SK-N-SH treated with all-trans-retinoic acid at 6 μM for 48 hours (cell line): ENCODE data around the gene KIF6.

Experiments
- ATAC-seq: fragments of 200-7000 bp; cut with Tn5 transposase; 3 replicates; pipeline ENCODE4 v1.9.1; 2020; ENCODE audit warnings: mild to moderate bottlenecking, moderate library complexity
- ARNTL ChIP-seq: fragments of 450-650 bp; formaldehyde crosslinking; IDR thresholded peaks from 2 replicates; pipeline ENCODE4 v1.5.0; 2020; ENCODE audit warnings: low read depth, mild to moderate bottlenecking, moderate library complexity, borderline replicate concordance
- BACH2 ChIP-seq: fragments of 250-450 bp; sonication (Bioruptor Pico); IDR thresholded peaks from 2 replicates; pipeline ENCODE4 v1.9.0; 2021; ENCODE audit warnings: mild to moderate bottlenecking, borderline replicate concordance
- CSDC2 ChIP-seq: fragments of 250-450 bp; sonication (Bioruptor Pico); IDR thresholded peaks from 2 replicates; pipeline ENCODE4 v1.5.0; 2020; ENCODE audit warnings: mild to moderate bottlenecking, moderate library complexity
- CSRNP3 ChIP-seq: fragments of 250-450 bp; sonication (Bioruptor Pico); IDR thresholded peaks from 2 replicates; pipeline ENCODE4 v1.5.1; 2021; ENCODE audit warnings: mild to moderate bottlenecking, moderate library complexity
- GLIS3 ChIP-seq: fragments of 250-450 bp; sonication (Bioruptor Pico); IDR thresholded peaks from 2 replicates; pipeline ENCODE4 v1.5.0; 2020; ENCODE audit warnings: mild to moderate bottlenecking, moderate library complexity
- ISL1 ChIP-seq: fragments of 250-450 bp; sonication (Bioruptor Pico); IDR thresholded peaks from 2 replicates; pipeline ENCODE4 v2.1.2; 2022; ENCODE audit warnings: mild to moderate bottlenecking, moderate library complexity
- OSR1 ChIP-seq: fragments of 250-450 bp; sonication (Bioruptor Pico); IDR thresholded peaks from 2 replicates; pipeline ENCODE4 v1.8.0; 2022; ENCODE audit warnings: moderate library complexity, mild to moderate bottlenecking, inconsistent platforms
- PPARA ChIP-seq: fragments of 250-450 bp; sonication (Bioruptor Pico); IDR thresholded peaks from 2 replicates; pipeline ENCODE4 v1.5.0; 2020; ENCODE audit warnings: mild to moderate bottlenecking, borderline replicate concordance
- SNAI2 ChIP-seq: fragments of 250-450 bp; sonication (Bioruptor Pico); IDR thresholded peaks from 2 replicates; pipeline ENCODE4 v1.5.0; 2020; ENCODE audit warnings: mild to moderate bottlenecking, moderate library complexity
- TCF4 ChIP-seq: fragments of 250-450 bp; sonication (Bioruptor Pico); IDR thresholded peaks from 2 replicates; pipeline ENCODE4 v1.8.0; 2021; ENCODE audit warnings: mild to moderate bottlenecking, moderate library complexity, borderline replicate concordance
- TOX ChIP-seq: fragments of 250-450 bp; sonication (Bioruptor Pico); IDR thresholded peaks from 2 replicates; pipeline ENCODE4 v1.8.0; 2021; ENCODE audit warnings: mild to moderate bottlenecking, moderate library complexity, borderline replicate concordance
- ZC3H10 ChIP-seq: fragments of 250-450 bp; sonication (Bioruptor Pico); IDR thresholded peaks from 2 replicates; pipeline ENCODE4 v1.5.1; 2021; ENCODE audit warnings: mild to moderate bottlenecking, moderate library complexity
- ZFP3 ChIP-seq: fragments of 250-450 bp; sonication (Bioruptor Pico); IDR thresholded peaks from 2 replicates; pipeline ENCODE4 v1.5.0; 2020; ENCODE audit warnings: mild to moderate bottlenecking, moderate library complexity
- ZFP30 ChIP-seq: fragments of 450-650 bp; formaldehyde crosslinking; IDR thresholded peaks from 2 replicates; pipeline ENCODE4 v1.5.0; 2022; ENCODE audit warnings: mild to moderate bottlenecking, moderate library complexity
- ZNF565 ChIP-seq: fragments of 450-650 bp; formaldehyde crosslinking; conservative IDR thresholded peaks from 2 replicates; pipeline ENCODE4 v1.5.0; 2020; ENCODE audit warnings: low read depth, mild to moderate bottlenecking, moderate library complexity
- TF ChIP-seq, protein P1 (sequence below): fragments of 250-450 bp; sonication (Bioruptor Pico); IDR thresholded peaks from 2 replicates; pipeline ENCODE4 v1.8.0; 2021; ENCODE audit warnings: low read depth, mild to moderate bottlenecking, moderate library complexity, borderline replicate concordance
- TF ChIP-seq, protein P2 (sequence below): fragments of 250-450 bp; sonication (Bioruptor Pico); IDR thresholded peaks from 2 replicates; pipeline ENCODE4 v1.5.0; 2020; ENCODE audit warnings: mild to moderate bottlenecking, moderate library complexity

KIF6 gene

GRCh38 chr6:39407446-39407993, 317.7 kb downstream of the KIF6 start:
- no peak for ATAC-seq
- no peak for TF ChIP-seq PPARA (CRISPR knock-in tag)
- no peak for TF ChIP-seq BACH2 (CRISPR knock-in tag)
- no peak for TF ChIP-seq SNAI2
- no peak for TF ChIP-seq ZFP3
- no peak for TF ChIP-seq CSRNP3 (CRISPR knock-in tag)
- TF ChIP-seq ZC3H10 (CRISPR knock-in tag): no peak
- TF ChIP-seq OSR1 (CRISPR knock-in tag): no peak
- TF ChIP-seq ZFP30 (CRISPR knock-in tag): no peak
- no peak for TF ChIP-seq TCF4
- no peak for TF ChIP-seq CSDC2 (CRISPR knock-in tag)
- TF ChIP-seq ZNF565 (CRISPR knock-in tag): no peak
- TF ChIP-seq, protein P1, sequence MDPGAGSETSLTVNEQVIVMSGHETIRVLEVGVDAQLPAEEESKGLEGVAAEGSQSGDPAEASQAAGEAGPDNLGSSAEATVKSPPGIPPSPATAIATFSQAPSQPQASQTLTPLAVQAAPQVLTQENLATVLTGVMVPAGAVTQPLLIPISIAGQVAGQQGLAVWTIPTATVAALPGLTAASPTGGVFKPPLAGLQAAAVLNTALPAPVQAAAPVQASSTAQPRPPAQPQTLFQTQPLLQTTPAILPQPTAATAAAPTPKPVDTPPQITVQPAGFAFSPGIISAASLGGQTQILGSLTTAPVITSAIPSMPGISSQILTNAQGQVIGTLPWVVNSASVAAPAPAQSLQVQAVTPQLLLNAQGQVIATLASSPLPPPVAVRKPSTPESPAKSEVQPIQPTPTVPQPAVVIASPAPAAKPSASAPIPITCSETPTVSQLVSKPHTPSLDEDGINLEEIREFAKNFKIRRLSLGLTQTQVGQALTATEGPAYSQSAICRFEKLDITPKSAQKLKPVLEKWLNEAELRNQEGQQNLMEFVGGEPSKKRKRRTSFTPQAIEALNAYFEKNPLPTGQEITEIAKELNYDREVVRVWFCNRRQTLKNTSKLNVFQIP (CRISPR knock-in tag): no peak
- no peak for TF ChIP-seq TOX (CRISPR knock-in tag)
- TF ChIP-seq, protein P2, sequence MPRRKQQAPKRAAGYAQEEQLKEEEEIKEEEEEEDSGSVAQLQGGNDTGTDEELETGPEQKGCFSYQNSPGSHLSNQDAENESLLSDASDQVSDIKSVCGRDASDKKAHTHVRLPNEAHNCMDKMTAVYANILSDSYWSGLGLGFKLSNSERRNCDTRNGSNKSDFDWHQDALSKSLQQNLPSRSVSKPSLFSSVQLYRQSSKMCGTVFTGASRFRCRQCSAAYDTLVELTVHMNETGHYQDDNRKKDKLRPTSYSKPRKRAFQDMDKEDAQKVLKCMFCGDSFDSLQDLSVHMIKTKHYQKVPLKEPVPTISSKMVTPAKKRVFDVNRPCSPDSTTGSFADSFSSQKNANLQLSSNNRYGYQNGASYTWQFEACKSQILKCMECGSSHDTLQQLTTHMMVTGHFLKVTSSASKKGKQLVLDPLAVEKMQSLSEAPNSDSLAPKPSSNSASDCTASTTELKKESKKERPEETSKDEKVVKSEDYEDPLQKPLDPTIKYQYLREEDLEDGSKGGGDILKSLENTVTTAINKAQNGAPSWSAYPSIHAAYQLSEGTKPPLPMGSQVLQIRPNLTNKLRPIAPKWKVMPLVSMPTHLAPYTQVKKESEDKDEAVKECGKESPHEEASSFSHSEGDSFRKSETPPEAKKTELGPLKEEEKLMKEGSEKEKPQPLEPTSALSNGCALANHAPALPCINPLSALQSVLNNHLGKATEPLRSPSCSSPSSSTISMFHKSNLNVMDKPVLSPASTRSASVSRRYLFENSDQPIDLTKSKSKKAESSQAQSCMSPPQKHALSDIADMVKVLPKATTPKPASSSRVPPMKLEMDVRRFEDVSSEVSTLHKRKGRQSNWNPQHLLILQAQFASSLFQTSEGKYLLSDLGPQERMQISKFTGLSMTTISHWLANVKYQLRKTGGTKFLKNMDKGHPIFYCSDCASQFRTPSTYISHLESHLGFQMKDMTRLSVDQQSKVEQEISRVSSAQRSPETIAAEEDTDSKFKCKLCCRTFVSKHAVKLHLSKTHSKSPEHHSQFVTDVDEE (CRISPR knock-in tag): no peak
- TF ChIP-seq, all 23 proteins: peak for 0

- ATAC-seq: no peak
- TF ChIP-seq ARNTL (CRISPR knock-in tag) (no peak), OSR1 (CRISPR knock-in tag) (no peak), CSRNP3 (CRISPR knock-in tag) (no peak), BACH2 (CRISPR knock-in tag) (no peak), ZNF565 (CRISPR knock-in tag) (no peak), CSDC2 (CRISPR knock-in tag) (no peak), ZFP30 (CRISPR knock-in tag) (no peak), ZFP3 (no peak), ISL1 (CRISPR knock-in tag) (no peak)
- TF ChIP-seq, protein P2 (CRISPR knock-in tag): no peak
Measured at GRCh38 chr6:39404312-39404711, 320.9 kb downstream of the KIF6 start.

DNA sequence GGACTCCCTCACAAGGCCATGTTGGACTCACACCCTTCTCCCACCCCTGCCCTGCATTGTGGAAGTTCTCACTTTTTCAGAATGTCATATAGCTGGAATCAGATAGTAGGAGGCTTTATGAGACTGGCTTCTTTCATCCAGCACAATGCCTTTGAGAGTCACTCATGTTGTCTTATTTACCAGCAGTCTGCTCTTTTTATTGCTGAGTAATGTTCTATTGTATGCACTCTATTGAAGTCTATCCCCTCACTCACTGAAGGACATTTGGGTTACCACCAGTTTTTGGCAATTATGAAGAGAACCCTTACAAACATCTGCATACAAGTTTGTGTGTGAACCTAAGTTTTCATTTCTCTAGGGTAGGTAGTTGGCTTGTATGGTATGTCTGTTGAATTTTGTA, 321.9 kb downstream of the KIF6 start:
- TF ChIP-seq GLIS3 (CRISPR knock-in tag): no peak
- TF ChIP-seq, protein P2 (CRISPR knock-in tag): no peak
- TF ChIP-seq ARNTL (CRISPR knock-in tag): no peak

More for the DNA sequence above, 321.9 kb downstream of the KIF6 start:
- no peak for ATAC-seq
